Mucosa of descending colon (tissue), 3 donors: ENCODE data around the gene CALN1. TPM values are rescaled to one million over a fixed set of nuclear protein-coding genes. Genes with fewer than 3 reads are reported as not detected.
"Not testable (repeated sequence)": the region's sequence is repeated elsewhere in the genome, so short reads cannot be mapped to it uniquely, and the experiment has no call there.

Experiments used
- ATAC-seq: fragments of 200-7000 bp; cut with Tn5 transposase; one replicate; pipeline ENCODE4 v1.9.1; 2020; ENCODE audit warnings: mild to moderate bottlenecking, moderate library complexity
- DNase-seq, 3 donors: peaks; one replicate each; pipeline ENCODE4 v3.0.0-alpha.2; 2020
- H3K36me3 ChIP-seq: fragments of 200-600 bp; one replicate; pipeline ENCODE4 v1.8.0; 2021; ENCODE audit warnings: low read depth, mild to moderate bottlenecking
- H3K4me1 ChIP-seq: fragments of 200-600 bp; one replicate; pipeline ENCODE4 v1.8.0; 2021; ENCODE audit warnings: low read depth, mild to moderate bottlenecking
- H3K4me3 ChIP-seq: fragments of 200-600 bp; one replicate; pipeline ENCODE4 v1.8.0; 2021; ENCODE audit warnings: mild to moderate bottlenecking
- H3K9me3 ChIP-seq: fragments of 200-600 bp; one replicate; pipeline ENCODE4 v1.8.0; 2021; ENCODE audit warnings: mild to moderate bottlenecking
- intact Hi-C, 2 donors: fragments of 100-400 bp; cut with DNase I in 1 of 2; cut with micrococcal nuclease in 1 of 2; formaldehyde crosslinking; loops; one replicate each; pipeline versions ENCODE4 v1.11.0 to v1.11.1; 2022; cut with DNase I, micrococcal nuclease
- total RNA-seq, 3 donors: library from RNA; stranded (reverse); fragmentation: NEBNext Ultra II Directional in 2 of 3; extraction: Animal tissue kit (Norgen Biotek cat#: 25700) in 2 of 3; gene quantifications; one replicate each; pipeline versions ENCODE4 v1.2.1 to v1.2.4, GENCODE V29; 2021 to 2023
- TF ChIP-seq, protein P1 (sequence below): fragments of 200-600 bp; IDR thresholded peaks from one replicate; pipeline ENCODE4 v1.8.0; 2022; ENCODE audit warnings: antibody characterized with exemption, mild to moderate bottlenecking
- donor health status: DM: no; HTN: no; CAD: no; lungs with moderate emphysema.
- donor health status: DM: no; HTN: no; CAD: no.
- donor health status: DM: no; HTN: yes; CAD: no.

The CALN1 gene
- total RNA-seq, 3 donors from 2014 or later = not detected

DNA sequence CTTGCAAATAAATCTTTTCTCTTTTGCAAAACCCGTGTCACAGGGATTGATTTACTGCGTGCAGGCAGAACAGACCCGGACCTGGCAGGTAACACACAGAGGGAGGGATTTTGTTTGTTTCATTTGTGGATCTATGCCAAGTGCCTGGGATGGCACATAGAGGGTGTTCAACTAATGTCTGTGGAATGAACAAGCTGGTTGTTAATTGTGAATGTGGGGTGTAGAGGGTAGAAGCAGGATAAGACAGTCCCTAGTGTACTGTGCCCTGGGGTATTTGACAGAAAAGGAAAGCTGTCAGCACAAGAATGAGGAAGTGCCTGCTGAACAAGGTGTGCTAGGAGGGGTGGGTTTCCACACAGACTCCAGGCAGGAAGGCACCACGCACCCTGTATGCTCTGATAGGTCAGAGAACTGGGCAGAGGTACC, 331.8 kb downstream of the CALN1 start:
- Histone ChIP-seq H3K36me3 (no peaks in the 10 kb centered on the region), H3K4me1 (no peaks in the 10 kb centered on the region), H3K9me3 (peaks cover 47% of the 10 kb centered on the region), H3K4me3 (no peak overlapping the region)
- TF ChIP-seq, protein P1, sequence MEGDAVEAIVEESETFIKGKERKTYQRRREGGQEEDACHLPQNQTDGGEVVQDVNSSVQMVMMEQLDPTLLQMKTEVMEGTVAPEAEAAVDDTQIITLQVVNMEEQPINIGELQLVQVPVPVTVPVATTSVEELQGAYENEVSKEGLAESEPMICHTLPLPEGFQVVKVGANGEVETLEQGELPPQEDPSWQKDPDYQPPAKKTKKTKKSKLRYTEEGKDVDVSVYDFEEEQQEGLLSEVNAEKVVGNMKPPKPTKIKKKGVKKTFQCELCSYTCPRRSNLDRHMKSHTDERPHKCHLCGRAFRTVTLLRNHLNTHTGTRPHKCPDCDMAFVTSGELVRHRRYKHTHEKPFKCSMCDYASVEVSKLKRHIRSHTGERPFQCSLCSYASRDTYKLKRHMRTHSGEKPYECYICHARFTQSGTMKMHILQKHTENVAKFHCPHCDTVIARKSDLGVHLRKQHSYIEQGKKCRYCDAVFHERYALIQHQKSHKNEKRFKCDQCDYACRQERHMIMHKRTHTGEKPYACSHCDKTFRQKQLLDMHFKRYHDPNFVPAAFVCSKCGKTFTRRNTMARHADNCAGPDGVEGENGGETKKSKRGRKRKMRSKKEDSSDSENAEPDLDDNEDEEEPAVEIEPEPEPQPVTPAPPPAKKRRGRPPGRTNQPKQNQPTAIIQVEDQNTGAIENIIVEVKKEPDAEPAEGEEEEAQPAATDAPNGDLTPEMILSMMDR = no peak
- ATAC-seq = no peak
- intact Hi-C loops = no loop called here
- no peak for DNase-seq

DNA sequence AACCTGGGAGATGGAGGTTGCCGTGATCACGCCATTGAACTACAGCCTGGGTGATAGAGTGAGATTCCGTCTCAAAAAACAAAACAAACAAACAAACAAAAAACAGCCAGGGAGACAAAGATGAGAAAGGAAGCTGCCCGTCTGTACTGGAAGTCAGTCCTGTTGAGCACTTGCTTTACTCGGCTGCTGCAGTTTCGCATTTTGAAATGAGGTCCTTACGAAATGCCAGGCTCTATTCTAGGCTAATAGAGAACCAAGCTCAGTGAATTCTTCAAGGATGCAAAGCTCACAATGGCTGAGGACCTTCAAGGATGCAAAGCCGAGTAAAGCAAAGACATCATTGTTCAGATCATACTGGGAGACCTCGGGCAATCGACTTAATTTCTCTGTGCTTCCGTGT, 333.3 kb downstream of the CALN1 start:
- no peaks in the 10 kb centered on the region for H3K4me1 ChIP-seq
- no peak overlapping the region for H3K4me3 ChIP-seq
- intact Hi-C loops = no loop called here
- ATAC-seq (no peak), DNase-seq (no peak)
- TF ChIP-seq, protein P1 = no peak
- H3K36me3 ChIP-seq = no peaks in the 10 kb centered on the region
- H3K9me3 ChIP-seq = peaks cover 60% of the 10 kb centered on the region

DNA sequence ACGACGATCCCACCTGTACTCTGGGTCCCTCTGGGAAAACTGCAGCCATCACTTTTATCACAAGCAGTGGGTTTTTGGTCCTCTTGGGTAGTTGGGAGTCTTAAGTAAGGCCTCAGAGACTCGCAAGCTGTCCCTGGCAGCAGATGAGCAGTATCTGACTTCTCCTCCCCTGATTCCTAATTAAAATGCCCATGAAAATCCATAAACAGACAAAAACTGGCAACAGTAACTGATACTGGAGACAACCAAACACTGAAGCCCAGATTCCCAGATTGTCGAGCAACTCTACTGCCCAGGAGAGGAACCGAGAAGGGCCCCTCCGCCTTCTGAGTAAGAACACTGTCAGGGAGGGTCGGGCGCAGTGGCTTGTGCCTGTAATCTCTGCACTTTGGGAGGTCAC, 333.8 kb downstream of the CALN1 start:
- intact Hi-C loops = no loop called here

DNA sequence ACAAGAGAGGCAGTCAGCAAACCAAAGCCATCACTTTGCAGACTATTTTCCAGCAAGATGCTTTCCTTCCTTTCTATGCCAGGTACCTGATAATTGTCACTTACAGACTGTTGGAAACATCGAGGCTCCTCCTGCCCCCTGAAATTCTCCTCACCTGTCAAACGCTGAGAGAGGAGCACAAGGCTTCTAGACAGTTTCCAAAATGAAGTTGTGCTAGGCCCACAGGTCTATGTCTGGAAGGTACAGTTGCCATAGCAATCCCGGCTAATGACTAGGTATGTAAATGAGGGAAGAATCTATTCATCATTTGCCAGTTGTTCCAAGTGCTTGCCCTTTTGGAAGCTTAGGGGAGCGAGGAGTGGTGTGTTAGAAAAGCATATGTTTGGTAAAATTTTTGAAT, 334.4 kb downstream of the CALN1 start:
- no peak for ATAC-seq
- Histone ChIP-seq H3K4me3 (no peak overlapping the region), H3K9me3 (peaks cover 63% of the 10 kb centered on the region), H3K36me3 (no peaks in the 10 kb centered on the region), H3K4me1 (no peaks in the 10 kb centered on the region)
- no peak for DNase-seq
- intact Hi-C loops = no loop called here
- TF ChIP-seq, protein P1 = no peak

More for the DNA sequence above, 333.8 kb downstream of the CALN1 start:
- H3K4me3 ChIP-seq = no peak overlapping the region
- no peaks in the 10 kb centered on the region for H3K4me1 ChIP-seq
- ATAC-seq (no peak), DNase-seq (no peak)
- no peaks in the 10 kb centered on the region for H3K36me3 ChIP-seq
- TF ChIP-seq, protein P1 = no peak
- peaks cover 63% of the 10 kb centered on the region for H3K9me3 ChIP-seq

DNA sequence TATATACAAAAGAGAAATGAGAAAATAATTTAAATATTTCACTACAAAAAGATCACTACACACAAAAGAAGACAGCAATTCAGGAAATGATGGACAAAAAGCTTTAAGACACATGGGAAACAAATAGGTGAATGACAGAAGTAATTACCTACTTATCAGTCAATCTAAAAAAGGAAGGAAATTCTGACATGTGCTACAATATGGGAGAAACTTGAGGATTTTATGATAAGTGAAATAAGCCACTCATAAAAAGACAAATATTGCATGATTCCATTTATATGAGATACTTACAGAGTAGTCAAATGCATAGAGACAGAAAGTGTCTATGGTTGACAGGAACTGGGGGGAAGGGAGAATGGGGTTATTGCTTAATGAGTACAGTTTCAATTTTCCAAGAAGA, 339.2 kb downstream of the CALN1 start:
- H3K4me1 ChIP-seq = no peaks in the 10 kb centered on the region
- H3K9me3 ChIP-seq = peaks cover 61% of the 10 kb centered on the region
- TF ChIP-seq, protein P1 = no peak
- ATAC-seq (no peak), DNase-seq (no peak)
- H3K4me3 ChIP-seq = no peak overlapping the region
- H3K36me3 ChIP-seq = no peaks in the 10 kb centered on the region
- intact Hi-C loops = no loop called here

DNA sequence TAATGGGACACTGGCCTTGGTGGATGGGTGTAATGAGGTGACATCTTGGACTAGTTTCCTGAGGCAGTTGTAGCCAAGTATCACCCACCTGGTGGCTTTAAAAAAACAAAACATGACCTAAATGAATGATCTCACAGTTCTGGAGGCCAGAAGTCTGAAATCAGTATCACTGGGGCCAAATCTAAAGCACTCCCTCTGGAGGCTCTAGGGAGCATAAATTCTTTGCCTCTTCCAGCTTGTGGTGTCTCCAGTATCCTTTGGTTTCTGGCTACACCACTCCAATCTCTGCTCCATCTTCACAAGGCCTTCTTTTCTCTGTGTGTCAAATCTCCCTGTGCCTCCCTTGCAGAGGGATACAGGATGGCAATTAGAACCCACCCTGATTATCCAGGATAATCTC, 342.9 kb downstream of the CALN1 start:
- H3K4me3 ChIP-seq = no peak overlapping the region
- intact Hi-C loops = no loop called here
- peaks cover 55% of the 10 kb centered on the region for H3K9me3 ChIP-seq
- DNase-seq (no peak), ATAC-seq (no peak)
- no peaks in the 10 kb centered on the region for H3K36me3 ChIP-seq
- TF ChIP-seq, protein P1 = no peak
- no peaks in the 10 kb centered on the region for H3K4me1 ChIP-seq

DNA sequence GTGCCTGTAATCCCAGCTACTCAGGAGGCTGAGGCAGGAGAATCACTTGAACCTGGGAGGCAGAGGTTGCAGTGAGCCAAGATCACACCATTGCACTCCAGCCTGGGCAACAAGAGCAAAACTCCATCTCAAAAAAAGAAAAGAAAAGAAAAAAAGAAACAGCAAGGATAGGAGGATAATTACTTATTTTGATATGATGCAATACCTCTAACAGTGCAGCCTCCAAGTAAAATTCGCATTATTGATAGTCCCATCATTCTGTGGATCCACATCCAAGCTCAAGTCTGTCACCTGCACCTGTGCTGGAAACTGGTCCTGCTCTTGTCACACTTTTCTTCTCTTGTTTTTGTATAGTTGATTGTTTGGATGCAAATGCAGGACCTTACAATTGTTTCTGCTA, 346.4 kb downstream of the CALN1 start:
- peaks cover 26% of the 10 kb centered on the region for H3K9me3 ChIP-seq
- H3K36me3 ChIP-seq, DNase-seq, ATAC-seq, H3K4me1 ChIP-seq, intact Hi-C loops, H3K4me3 ChIP-seq: not testable (repeated sequence)
